Stimulated activated CD4-positive, alpha-beta T cell treated with anti-CD3 and anti-CD28 coated beads, Interleukin-4, amount 100 ng/mL, for 24 hours (primary cell): ENCODE data around the gene NDE1.

ENCODE experiments used
- DNase-seq: peaks from one replicate; pipeline ENCODE4 v3.0.0-alpha.2; 2020

The NDE1 gene

DNA sequence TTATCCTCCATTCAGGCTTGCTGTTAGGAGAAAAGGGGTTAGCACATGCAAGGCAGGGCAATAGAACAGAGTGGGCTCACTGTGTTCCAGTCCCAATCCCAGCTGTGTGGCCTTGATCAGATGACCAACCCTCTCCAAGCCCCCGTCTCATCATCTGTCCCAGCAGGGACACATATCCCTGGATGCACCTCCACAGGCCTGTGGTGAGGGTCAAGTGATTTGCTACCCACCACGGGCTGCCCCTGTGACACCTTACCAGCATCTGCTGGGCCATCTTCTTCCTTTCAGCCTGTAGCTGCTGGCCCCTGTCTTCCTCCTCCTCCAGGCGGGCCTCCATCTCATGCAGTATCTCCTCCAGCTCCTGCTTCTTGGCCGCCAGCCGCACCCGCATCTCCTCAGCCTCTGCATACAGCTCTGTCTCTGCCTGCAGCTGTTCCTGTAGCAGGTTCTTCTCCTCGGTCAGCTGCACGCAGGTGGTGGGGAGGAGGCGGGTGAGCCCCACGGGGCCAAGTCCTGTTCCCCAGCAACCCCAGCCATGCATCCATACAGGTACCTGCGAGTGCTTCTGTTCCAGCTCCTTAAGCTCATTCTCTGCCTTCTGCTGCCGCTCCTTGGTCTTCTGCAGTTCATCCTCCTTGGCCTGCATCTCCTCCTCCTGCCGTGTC, 91.3 kb downstream of the NDE1 start:
- no peak for DNase-seq

DNA sequence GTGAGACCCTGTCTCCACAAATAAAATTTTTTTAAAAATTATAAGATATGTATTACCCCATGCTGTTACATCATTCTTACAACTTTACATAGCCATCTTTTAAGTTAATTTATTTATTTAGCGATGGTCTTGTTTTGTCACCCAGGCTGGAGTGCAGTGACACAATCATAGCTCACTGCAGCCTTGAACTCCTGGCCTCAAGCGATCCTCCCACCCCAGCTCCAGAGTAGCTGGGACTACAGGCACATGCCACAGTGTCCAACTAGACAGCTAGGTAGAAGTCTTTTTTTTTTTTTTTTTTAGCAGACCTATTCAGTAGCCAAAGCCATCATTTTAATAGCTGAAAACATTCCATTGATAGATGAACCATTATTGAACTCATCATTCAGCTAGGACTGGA, 92.7 kb downstream of the NDE1 start:
- DNase-seq, result no peak

DNA sequence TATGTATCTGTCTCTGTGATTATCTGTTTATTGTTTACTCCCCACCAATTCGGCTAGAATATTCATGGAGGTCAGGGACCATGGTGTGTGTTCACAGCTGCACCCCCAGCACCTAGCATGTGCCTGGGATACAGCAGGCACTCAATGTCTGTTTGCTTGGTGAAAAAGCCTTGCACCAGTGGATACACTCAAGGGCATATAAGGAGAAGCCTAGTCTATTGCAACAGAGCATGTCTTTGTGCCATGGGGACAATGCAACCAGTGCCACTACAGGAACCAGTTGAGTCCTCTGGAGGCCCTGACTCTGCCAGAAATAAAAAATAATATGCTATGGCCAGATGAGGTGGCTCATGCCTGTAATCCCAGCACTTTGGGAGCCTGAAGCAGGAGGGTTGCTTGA, 93.6 kb downstream of the NDE1 start:
- DNase-seq, result no peak

DNA sequence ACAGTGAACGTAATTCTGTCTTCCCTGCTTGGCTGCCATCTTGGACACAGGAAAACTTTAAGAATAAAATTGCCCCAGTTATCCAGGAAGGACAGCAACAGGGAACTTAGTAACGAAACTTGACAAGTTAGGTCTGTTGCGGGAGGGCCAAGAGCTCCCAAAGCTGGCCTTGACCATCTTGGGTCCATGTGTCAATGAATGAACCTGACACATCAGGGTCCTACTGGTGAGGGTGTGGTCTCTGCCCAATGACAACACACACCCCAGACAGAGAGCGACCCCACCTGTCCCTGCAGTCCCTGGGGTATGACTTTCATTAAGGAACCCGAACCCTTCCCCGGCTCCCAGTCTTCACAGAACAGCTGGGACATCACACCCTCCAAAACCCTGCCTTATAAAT, 96.3 kb downstream of the NDE1 start:
- no peak for DNase-seq

DNA sequence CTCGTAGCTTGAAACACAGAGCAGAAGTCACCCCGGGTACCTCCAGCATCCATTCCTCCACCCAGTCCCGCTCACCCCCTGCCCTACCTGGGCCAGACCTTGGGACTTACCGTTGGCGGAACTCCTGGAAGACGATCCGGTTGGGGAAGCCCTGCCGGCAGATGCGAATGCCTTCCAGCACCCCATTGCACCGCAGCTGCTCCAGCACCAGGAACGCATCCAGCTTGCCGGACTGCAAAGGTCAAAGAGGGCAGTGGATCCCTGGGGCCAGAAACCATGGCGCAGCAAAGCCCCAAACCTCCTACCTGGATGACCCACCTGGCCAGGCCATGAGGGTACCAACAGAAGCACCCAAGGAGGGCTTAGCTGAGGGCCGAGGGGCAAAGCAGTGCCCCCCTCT, 97.9 kb downstream of the NDE1 start:
- DNase-seq, result no peak

DNA sequence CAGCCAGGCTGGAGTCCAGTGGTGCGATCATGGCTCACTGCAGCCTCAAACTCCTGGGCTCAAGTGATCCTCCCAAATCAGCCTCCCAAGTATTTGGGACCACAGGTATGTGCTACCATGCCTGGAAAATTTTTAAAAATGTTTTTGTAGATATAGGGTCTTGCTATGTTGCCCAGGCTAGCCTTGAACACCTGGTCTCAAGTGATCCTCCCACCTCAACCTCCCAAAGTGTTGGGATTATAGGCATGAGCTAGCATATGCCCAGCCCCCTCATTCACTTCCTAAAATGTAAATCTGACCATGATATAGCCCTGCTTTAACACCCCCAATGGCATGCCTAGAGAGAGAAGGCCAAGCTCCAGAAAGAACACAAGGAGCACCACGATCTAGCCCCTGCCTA, 98.6 kb downstream of the NDE1 start:
- no peak for DNase-seq

DNA sequence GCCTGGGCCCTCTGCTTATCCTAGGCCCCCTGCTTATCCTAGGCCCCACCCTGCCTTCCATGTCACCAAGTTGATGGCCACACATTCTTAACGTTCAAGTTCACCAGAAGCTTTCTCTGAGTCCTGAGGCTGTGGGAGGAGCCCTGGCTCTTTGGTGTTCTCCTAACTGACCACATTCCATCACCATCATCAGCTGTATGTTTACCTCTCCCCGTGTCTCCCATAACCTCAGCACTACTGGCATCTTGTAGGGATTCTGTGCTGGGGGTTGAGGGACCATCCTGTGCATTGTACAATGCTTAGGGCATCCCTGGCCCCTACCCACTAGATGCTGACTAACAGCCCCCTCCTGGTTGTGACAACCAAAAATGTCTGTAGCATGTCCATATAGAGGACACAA, 99.3 kb downstream of the NDE1 start:
- DNase-seq, result no peak

DNA sequence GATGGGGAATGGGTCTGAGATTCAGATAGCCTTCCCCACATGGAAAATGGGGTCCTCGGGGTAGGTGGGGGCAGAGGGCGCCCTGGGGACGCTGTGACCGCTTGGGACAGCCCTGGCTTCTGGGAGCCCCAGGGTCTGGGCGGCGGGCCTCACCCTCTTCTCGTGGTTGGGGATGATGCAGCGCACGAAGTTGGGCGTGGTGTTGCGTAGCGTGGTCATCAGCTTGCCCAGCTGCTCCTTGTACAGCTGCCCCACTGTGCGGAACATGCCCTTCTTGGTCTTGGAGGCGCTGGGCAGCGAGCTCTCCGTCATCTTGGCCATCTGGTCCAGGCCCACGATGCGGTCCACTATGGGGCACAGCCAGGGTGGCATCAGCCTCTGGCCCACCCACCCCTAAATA, 99.9 kb downstream of the NDE1 start:
- DNase-seq, result no peak

DNA sequence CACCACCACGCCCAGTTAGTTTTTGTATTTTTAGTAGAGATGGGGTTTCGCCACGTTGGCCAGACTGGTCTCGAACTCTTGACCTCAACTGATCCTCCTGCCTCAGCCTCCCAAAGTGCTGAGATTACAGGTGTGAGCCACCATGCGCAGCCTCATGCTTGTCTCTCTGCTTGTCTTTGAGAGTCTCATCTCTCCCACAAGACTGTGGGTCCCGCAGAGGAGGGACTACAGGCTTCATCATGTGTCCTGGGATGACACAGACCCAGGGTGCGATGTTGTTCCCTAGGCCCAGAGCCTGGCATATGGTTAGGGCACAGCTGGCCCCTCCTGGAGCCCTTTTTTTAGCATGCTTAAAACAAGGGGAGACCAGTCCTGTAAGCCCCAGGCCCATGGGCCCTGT, 101.9 kb downstream of the NDE1 start:
- DNase-seq, result no peak

DNA sequence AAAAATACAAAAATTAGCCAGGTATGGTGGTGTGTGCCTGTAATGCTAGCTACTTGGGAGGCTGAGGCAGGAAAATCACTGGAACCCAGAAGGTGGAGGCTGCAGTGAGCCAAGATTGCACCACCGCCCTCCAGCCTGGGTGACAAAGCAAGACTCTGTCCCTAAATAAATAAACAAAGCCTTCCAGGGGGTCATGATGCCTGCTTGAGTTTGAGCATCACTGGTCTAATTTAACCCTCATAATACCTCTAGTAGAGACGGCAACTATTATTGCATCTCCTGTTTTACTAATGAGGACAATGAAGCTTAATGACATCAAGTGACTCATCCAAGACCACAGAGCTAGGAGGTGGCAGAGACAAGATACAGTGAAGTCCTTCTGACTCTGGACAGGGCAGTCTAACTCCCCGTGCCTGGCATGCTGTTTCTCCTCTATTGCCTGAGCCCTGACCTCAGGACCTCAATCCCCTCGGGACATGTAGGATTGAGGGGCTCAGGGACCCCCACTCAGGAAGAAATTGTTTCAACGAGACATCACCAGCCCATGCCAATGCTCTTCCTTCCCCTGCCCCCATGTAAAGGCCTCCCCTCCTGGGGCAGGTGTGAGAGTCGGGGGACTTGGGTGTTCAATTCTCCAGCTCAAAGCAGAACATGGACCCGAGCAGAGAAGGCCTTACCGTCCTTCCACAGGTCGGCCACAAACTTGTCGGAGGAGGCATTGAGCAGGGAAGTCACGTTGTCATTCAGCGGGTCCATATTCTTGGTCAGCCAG, 102.9 kb downstream of the NDE1 start:
- DNase-seq, result no peak

DNA sequence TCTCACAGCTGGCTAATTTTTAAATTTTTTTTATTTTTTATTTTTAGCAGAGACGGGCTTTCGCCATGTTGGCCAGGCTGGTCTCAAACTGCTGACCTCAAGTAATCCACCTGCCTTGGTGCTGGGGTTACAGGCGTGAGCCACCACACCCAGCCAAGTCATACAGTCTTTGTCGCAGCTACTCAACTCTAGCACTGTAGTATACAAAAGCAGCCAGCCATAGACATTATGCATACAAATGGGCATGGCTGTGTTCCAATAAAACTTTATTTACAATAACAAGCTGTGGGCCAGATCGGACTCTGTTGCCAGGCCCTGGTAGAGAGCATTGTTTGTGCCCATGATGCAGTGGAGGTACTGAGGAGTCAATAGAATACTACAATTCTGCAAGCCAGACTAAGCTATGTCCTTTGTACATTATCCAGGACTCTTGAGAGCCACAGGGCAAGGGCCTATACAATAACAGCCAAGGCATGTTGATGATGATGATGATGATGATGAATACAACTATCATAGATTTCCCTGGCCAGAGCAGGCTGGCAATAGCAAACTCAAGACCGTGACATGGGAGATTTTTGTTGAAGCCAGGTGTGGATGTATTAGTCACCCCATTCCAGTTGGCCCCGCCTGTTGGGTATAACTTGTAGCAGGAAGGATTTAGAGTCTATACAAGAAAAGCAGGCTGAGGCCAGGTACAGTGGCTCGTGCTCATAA, 104.9 kb downstream of the NDE1 start:
- DNase-seq, result no peak

DNA sequence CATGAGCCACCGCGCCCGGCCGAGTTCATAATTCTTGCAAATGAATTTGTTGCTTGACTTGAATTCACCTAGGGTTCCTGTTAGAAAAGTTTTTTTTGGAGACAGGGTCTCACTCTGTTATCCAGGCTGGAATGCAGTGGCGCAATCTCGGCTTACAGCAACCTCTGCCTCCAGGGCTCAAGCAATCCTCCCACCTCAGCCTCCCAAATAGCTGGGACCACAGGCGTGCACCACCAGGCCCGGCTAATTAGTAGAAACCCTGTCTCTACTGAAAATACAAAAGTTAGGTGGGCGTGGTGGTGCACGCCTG, 107.0 kb downstream of the NDE1 start:
- DNase-seq, result no peak

DNA sequence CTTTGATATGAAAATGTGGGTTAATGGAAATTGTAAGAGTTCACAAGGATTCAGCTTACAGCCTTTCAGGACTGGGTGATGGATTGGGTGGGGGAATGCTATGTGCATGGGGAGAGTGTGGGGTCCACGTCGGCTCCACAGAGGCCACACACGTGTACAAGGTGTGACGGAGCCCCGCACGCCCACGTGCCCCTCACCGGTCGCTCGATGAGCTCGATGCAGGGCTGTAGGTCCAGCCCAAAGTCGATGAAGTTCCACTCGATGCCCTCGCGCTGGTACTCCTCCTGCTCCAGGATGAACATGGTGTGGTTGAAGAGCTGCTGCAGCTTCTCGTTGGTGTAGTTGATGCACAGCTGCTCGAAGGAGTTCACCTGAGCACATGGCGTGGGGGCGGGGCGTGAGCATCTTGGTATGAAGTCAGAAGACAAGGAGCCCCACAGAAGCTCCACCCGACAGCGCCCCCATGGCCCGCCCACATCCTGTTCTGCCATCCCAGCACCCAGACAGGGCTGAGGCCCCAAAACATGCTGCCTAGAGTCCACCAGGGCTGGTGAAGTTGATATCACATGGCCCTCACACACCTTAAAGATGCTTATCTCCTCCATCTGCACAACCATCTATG, 107.7 kb downstream of the NDE1 start:
- no peak for DNase-seq

DNA sequence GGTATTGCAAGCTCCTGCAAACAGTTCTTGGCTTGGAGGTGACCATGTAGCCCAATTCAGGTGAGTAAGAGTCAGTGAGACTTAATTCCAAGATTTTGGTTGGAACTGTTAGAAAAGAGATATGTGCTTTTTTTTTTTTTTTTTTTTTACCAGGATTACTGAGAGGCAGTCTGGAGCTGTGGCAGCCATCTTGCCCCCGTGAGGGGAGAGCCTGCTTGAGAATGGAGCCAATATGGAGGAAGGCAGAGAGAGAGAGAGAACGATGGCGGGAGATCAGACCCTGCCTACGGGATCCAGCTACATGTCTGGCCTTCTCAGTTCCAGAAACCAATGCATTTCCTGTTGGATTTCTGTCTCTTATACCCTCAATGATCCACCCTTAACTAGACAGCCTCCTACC, 109.0 kb downstream of the NDE1 start:
- no peak for DNase-seq

DNA sequence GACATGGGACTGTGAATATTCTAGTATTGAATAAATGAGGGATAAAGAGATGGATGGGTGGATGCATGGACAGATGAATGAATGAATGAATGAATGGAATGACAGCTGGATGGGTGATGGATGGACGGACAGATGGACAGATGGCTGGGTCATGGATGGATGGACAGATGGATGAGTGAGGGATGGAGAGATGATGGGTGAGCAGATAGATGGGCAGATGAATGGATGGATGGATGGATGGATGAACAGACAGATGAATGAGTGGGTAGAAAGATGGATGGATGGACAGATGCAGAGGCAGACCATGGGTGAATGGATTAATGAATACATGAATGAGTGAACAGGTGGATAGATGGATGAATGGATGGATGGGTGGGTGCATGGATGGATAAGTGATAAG, 110.1 kb downstream of the NDE1 start:
- no peak for DNase-seq

DNA sequence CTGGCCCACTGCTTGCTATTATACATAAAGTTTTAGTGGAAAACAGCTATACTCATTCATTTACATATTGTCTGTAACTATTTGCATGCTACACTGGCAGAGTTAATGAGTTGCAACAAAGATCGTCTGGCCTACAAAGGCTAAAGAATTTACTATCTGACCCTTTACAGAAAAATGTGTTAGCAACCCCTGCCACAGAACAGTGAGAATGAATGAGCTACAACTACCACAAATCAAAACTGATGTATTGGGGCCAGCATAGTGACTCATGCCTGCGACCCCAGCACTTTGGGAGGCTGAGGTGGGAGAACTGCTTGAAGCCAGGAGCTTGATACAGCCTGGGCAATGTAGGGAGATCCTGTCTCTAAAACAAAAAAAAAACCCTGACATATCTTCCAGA, 114.1 kb downstream of the NDE1 start:
- DNase-seq, result no peak

DNA sequence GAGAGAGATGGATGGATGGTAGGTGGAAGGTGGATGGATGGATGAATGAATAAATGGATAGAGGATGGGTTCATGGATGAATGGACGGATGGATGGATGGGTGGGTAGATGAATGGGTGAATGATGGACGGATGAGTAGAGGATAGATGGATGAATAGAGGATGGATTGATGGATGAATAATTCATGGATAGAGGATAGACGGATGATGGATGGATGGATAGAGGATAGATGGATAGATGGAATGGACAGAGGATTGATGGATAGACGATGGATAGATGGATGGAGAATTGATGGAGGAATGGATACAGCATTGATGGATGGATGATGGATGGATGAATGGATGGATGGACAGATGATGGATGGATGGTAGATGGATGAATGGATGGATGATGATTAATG, 115.1 kb downstream of the NDE1 start:
- no peak for DNase-seq

DNA sequence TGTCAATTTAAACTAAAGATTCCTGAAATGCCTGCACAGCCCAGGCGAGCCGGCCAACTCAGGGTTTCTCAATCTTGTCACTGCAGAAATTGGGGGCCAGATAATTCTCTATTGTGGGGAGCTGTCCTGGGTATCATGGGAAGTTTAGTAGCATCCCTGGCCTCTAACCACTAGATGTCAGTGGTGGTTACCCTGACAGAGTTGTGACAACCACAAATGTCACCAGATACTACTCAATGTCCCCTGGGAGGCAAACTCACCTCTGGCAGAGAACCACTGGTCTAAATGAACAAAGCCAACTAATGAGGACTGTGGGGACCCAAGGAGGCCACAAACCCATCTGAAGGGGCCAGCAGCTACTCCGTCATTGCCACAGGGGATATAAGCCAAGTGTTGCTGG, 115.8 kb downstream of the NDE1 start:
- DNase-seq, result peak; percentile 38

DNA sequence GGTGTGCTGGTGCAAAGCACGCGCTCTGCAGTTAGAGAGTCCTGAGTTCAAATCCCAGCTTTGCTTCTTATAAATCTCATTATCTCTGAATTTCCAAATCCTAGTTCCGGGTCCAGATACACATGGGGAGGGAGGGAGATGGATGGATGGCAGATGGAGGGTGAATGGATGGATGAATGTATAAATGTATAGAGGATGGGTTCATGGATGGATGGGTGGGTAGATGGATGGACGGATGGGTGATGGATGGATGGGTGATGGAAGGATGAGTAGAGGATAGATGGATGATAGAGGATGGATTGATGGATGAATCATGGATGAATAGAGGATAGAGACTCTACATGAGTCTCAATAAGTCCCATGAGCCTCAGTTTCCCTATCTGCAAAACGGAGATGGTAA, 116.9 kb downstream of the NDE1 start:
- no peak for DNase-seq

DNA sequence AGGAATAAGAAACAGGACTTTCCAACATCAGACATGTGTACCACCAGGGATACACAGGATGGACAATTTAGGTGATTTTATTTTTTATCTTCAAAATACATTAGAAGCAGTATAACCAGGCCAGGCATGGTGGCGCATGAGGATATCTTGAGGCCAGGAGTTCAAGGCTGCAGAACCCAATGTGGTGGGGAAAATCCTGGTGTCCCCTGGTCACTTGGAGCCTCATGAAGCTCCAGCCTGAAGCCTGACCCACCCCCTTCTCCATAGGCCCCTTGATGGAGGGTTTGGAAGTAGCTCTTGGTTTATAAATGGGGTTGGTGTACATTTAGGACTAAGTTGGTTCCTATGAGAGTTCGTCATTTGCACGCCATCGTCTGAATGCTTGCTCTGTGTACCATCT, 118.2 kb downstream of the NDE1 start:
- DNase-seq, result no peak

DNA sequence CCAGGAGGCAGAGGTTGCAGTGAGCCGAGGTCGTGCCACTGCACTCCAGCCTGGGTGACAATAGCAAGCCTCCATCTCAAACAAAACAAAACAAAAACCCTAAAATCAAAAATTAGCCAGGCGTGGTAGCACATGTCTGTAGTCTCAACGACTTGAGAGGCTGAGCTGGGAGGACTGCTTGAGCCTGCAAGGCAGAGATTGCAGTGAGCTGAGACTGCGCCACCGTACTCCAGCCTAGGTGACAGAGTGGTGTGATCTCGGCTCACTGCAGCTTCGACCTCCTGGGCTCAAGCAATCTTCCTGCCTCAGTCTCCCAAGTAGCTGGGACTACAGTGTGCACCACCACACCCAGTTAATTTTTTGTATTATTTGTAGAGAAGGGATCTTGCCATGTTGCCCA, 119.2 kb downstream of the NDE1 start:
- no peak for DNase-seq

DNA sequence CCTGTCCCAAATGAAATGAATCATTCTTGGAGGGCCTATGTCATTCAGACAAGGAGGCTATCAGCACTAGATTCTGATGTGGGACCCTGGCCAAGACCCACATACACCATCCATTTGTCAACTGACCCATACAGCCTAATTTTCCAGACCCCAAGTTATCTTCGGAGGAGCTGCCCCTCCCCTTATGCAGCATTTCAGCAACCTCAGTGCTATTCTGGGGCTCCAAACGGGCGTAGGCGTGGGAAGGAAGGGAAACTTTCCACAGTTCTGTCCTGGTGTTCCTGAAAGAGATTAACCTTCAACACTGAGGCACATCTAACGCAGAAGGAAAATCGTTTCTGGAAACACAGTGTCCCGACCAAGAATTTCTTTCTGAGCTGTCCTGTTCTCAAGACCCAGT, 120.1 kb downstream of the NDE1 start:
- no peak for DNase-seq

DNA sequence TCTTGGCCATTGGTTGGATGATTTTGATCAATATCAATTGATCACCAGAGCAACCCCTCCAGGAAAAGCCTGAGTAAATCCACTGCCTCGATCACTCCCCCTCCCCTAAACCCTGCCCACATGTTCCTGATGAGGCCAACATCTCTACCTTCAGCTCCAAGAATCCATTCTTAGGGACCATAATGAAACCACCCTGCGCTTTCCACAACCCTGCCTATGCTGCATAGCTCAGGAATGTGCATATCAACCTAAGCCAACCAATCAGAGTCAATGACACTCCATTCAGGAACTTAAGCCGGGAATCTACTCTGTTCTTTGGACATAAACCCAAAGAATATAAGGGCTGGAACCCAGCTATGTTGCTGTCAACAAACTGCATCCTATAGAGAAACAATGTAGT, 120.5 kb downstream of the NDE1 start:
- DNase-seq, result no peak

DNA sequence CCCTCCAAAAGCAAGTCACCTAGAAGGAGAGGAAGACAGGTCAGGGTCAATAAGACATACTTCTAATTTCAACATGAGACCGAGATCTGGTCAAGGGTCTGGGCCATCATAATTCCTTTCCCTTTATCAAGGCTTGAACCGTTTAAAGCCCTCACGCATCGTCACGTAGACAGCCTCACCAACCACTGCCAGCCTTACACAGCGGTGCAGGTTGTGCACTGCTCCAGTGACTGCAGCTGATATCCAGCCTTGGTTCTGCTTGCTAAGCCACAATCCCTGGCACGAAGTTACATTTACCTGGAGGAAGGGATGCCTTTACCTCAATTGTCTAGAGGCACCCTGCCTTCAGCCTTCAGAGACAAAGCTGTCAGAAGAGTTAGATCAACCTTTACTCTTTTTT, 121.6 kb downstream of the NDE1 start:
- DNase-seq, result no peak
